Erythroblast (primary cell): Measurements from ENCODE around the gene TNNC1.

ENCODE experiments used
- GATA1 ChIP-seq: IDR thresholded peaks from 2 replicates; pipeline ENCODE4 v1.6.1; 2011; ENCODE audit warnings: low read depth, mild to moderate bottlenecking, control low read depth, low read length, moderate library complexity
- POLR2A ChIP-seq: IDR thresholded peaks from 2 replicates; pipeline ENCODE4 v1.6.1; 2011; ENCODE audit warnings: mild to moderate bottlenecking, low read length

DNA sequence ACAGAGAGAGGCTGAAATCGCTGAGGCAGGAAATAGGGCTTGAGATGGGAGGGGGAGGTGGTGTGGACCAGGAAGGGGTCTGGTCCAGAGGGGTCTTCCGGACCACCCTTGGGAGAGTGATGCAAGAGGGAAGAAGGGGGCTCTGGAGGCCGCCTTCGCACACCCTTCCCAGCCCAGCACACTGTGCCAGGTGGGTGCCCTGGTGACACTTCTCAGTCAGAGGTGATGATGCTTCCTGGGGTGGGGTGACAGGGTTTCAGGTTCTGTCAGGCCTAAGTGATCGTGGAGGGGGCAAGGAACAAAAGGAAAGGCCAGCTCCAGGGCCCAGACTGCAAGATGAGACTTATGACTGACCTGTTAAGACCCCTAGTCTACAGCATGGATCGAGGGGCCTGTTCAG lies 21.6 kb downstream of the TNNC1 start:
- TF ChIP-seq POLR2A, result no peak
- TF ChIP-seq GATA1, result no peak
